K562 (cell line): ENCODE data around the gene RASAL3. TPM values are rescaled to one million over a fixed set of nuclear protein-coding genes. Genes with fewer than 3 reads are reported as not detected.

ENCODE experiments used
- ATAC-seq: fragments of 200-7000 bp; cut with Tn5 transposase; 3 replicates; pipeline ENCODE4 v1.9.1; 2020; ENCODE audit warnings: moderate library complexity
- BruUV-seq: library from RNA; stranded (reverse); fragments of 400-500 nt; replicated peaks from 2 replicates; lab custom pipeline; 2021; lab: Mats Ljungman, UMichigan
- CTCF ChIA-PET: fragments of 300-600 bp; formaldehyde crosslinking; extraction: SDS; loops from one replicate; lab custom pipeline; 2021; ENCODE audit warnings: low intra/inter-chr PET ratio; lab: Yijun Ruan, JAX
- POLR2A ChIA-PET: fragments of 300-600, 350-650 bp; sonication (Branson Sonifier 250); formaldehyde crosslinking; extraction: SDS; loops from one replicate; lab custom pipeline; 2021; ENCODE audit warnings: antibody characterized with exemption, inconsistent platforms; lab: Yijun Ruan, JAX
- DNase-seq, 4 experiments: peaks; one replicate each; pipeline versions ENCODE4 v3.0.0 to v3.0.0-alpha.2; 2011 to 2018; ENCODE audit warnings: low spot score in 3 of 4, mixed read lengths in 3 of 4; ENCODE audit errors: extremely low read depth in 1 of 4
- FAIRE-seq: peaks from 2 replicates; lab custom pipeline; 2011; peaks lifted over from hg19 to GRCh38; lab: Jason Lieb, UNC
- H2AFZ ChIP-seq: 2 replicates; pipeline ENCODE4 v1.6.0; 2011; ENCODE audit warnings: low read depth, low read length, control low read depth, inconsistent platforms
- H3K27ac ChIP-seq: fragments of 200-600 bp; 3 replicates; pipeline ENCODE4 v1.8.0; 2011; ENCODE audit warnings: low read depth, mild to moderate bottlenecking, control low read depth, inconsistent platforms, low read length, moderate library complexity, mixed read lengths; ENCODE audit errors: extremely low read depth
- H3K27me3 ChIP-seq, 2 experiments: fragments of 300-600 bp in 1 of 2; 2 replicates in 1 of 2; 3 replicates in 1 of 2; pipeline versions ENCODE4 v1.6.0 to v1.8.0; 2011; ENCODE audit warnings: inconsistent platforms in 2 of 2, low read length in 2 of 2, mild to moderate bottlenecking in 1 of 2, mixed read lengths in 1 of 2, moderate library complexity in 1 of 2; ENCODE audit not compliant: control insufficient read depth in 2 of 2, insufficient read depth in 2 of 2
- H3K36me3 ChIP-seq: fragments of 300-600 bp; 3 replicates; pipeline ENCODE4 v1.8.0; 2011; ENCODE audit warnings: mild to moderate bottlenecking, low read length, inconsistent platforms; ENCODE audit not compliant: control insufficient read depth, insufficient read depth
- H3K4me1 ChIP-seq, 2 experiments: fragments of 200-600 bp in 1 of 2; replicated peaks in 1 of 2; 2 replicates in 1 of 2; 3 replicates in 1 of 2; pipeline versions ENCODE4 v1.5.1 to v1.8.0; 2011; ENCODE audit warnings: inconsistent platforms in 2 of 2, low read length in 2 of 2, mild to moderate bottlenecking in 1 of 2, mixed read lengths in 1 of 2, moderate library complexity in 1 of 2; ENCODE audit not compliant: control insufficient read depth in 2 of 2, insufficient read depth in 2 of 2
- H3K4me2 ChIP-seq: 2 replicates; pipeline ENCODE4 v1.6.1; 2011; ENCODE audit warnings: low read length, control low read depth, inconsistent platforms, mixed read lengths; ENCODE audit not compliant: insufficient read depth
- H3K4me3 ChIP-seq: fragments of 200-600 bp; sonication (generic), shearing (Covaris generic); 2 replicates; pipeline ENCODE4 v1.5.1; 2016; ENCODE audit warnings: control low read depth, inconsistent platforms
- H3K79me2 ChIP-seq: fragments of 200-600 bp; 3 replicates; pipeline ENCODE4 v1.8.0; 2011; ENCODE audit warnings: low read length, inconsistent platforms; ENCODE audit not compliant: control insufficient read depth, insufficient read depth
- H3K9ac ChIP-seq, 2 experiments: 2 replicates each; pipeline versions ENCODE4 v1.6.0 to v1.6.1; 2011; ENCODE audit warnings: low read depth in 2 of 2, low read length in 2 of 2, control low read depth in 1 of 2, inconsistent platforms in 1 of 2, mild to moderate bottlenecking in 1 of 2, mixed read lengths in 1 of 2; ENCODE audit not compliant: insufficient read depth in 1 of 2
- H3K9me1 ChIP-seq: one replicate; pipeline ENCODE4 v1.6.0; 2011; ENCODE audit warnings: inconsistent platforms, mild to moderate bottlenecking, low read length, moderate library complexity; ENCODE audit not compliant: control insufficient read depth, insufficient read depth
- H3K9me3 ChIP-seq: replicated peaks from 2 replicates; pipeline ENCODE4 v1.5.1; 2011; ENCODE audit warnings: low read depth, low read length, inconsistent platforms; ENCODE audit not compliant: control insufficient read depth, insufficient read depth
- H4K20me1 ChIP-seq: replicated peaks from 2 replicates; pipeline ENCODE4 v1.6.1; 2011; ENCODE audit warnings: low read length, inconsistent platforms, mixed read lengths; ENCODE audit not compliant: control insufficient read depth, insufficient read depth
- BCLAF1 ChIP-seq, 2 experiments: fragments of 450-650 bp in 1 of 2; IDR thresholded peaks; 2 replicates each; pipeline ENCODE4 v1.6.1; 2011 to 2017; ENCODE audit warnings: low read depth in 2 of 2, antibody characterized with exemption in 1 of 2, borderline replicate concordance in 1 of 2, low read length in 1 of 2, mild to moderate bottlenecking in 1 of 2, mixed read lengths in 1 of 2; ENCODE audit not compliant: control insufficient read depth in 1 of 2
- CTCF ChIP-seq, 3 experiments: IDR thresholded peaks in 2 of 3; conservative IDR thresholded peaks in 1 of 3; 2 replicates each; pipeline ENCODE4 v1.5.1; 2011 to 2012; ENCODE audit warnings: low read length in 3 of 3, mild to moderate bottlenecking in 3 of 3, control low read depth in 2 of 3, improper control_type of control experiment in 1 of 3, inconsistent platforms in 1 of 3, low read depth in 1 of 3, mixed read lengths in 1 of 3, moderate library complexity in 1 of 3; ENCODE audit not compliant: insufficient read depth in 2 of 3
- LEF1 ChIP-seq: fragments of 450-650 bp; IDR thresholded peaks from 2 replicates; pipeline ENCODE4 v1.6.1; 2016; ENCODE audit warnings: mild to moderate bottlenecking
- MLLT1 ChIP-seq, 2 experiments: fragments of 450-650 bp; IDR thresholded peaks; 2 replicates each; pipeline ENCODE4 v1.6.1; 2016
- ZBTB17 ChIP-seq: fragments of 450-650 bp; formaldehyde crosslinking; IDR thresholded peaks from 2 replicates; pipeline ENCODE4 v1.4.0; 2020; ENCODE audit warnings: mild to moderate bottlenecking
- ZMIZ1 ChIP-seq, 2 experiments: fragments of 150-350 bp in 1 of 2; IDR thresholded peaks; 2 replicates each; pipeline ENCODE4 v1.6.1; 2012 to 2016; ENCODE audit warnings: low read depth in 2 of 2, low read length in 2 of 2, mild to moderate bottlenecking in 1 of 2, moderate library complexity in 1 of 2
- ZNF23 ChIP-seq: fragments of 250-450 bp; sonication (Bioruptor Pico); IDR thresholded peaks from 2 replicates; pipeline ENCODE4 v1.4.0; 2020; ENCODE audit warnings: mild to moderate bottlenecking
- WGBS: fragments of 100-300 bp; shearing (Covaris generic); methylation state at CpG from one replicate; pipeline ENCODE4 v1.1.6; 2016; ENCODE audit warnings: low coverage, mixed read lengths; ENCODE audit not compliant: insufficient coverage; ENCODE audit errors: missing lambda C conversion rate; 5-methylcytosine and 5-hydroxymethylcytosine counted together
- in situ Hi-C: fragments of 300-500 bp; cut with MboI; formaldehyde crosslinking; loops from 4 replicates; pipeline ENCODE4 v1.15.0; 2018; ENCODE audit warnings: inconsistent platforms, mixed read lengths
- intact Hi-C: fragments of 100-400 bp; cut with micrococcal nuclease; formaldehyde crosslinking; loops from 2 replicates; pipeline ENCODE4 v1.14.2; 2022
- polyA plus RNA-seq, 8 experiments: library from polyadenylated mRNA; depleted of rRNA in 4 of 8; stranded (reverse) in 5 of 8; unstranded in 3 of 8; fragments of >200 nt; fragmentation: Nextera tagmentation in 2 of 8; fragmentation: Illumina TruSeq in 1 of 8; extraction: Ambion mirVana in 2 of 8; extraction: Trizol in 1 of 8; gene quantifications; 2 replicates each; pipeline versions ENCODE4 v1.2.1 to v1.2.3, GENCODE V29; 2011 to 2014; ENCODE audit warnings: inconsistent platforms in 1 of 8, missing spikeins in 1 of 8
- total RNA-seq, 7 experiments: library from RNA; depleted of rRNA in 6 of 7; stranded (reverse); fragments of >200 nt in 6 of 7; fragmentation: Illumina TruSeq in 2 of 7; extraction: Trizol in 2 of 7; gene quantifications; 2 replicates each; pipeline versions ENCODE4 v1.2.1 to v1.2.3, GENCODE V29; 2011 to 2021; ENCODE audit warnings: low replicate concordance in 1 of 7

Gene RASAL3
- total and polyA plus RNA-seq, 9 of the 15 experiments (the other 6 are each of a cell fraction or from before 2014, with no cell fraction given) = 0.07 to 0.44 TPM; not detected in 7

- no peak for TF ChIP-seq BCLAF1 (IDR thresholded peaks at IDR 0.05; ENCODE audit: borderline replicate concordance in 1 of 2, control insufficient read depth in 1 of 2, low read depth in 2 of 2, low read length in 1 of 2)
Measured at GRCh38 chr19:15427350-15427700, 37.0 kb downstream of the RASAL3 start (continued).

- no peak overlapping the region for H2AFZ ChIP-seq
- no peak overlapping the region for H3K4me3 ChIP-seq
- H3K79me2 ChIP-seq = peaks cover 34% of the 10 kb centered on the region
- ATAC-seq (peak; percentile 19; the same call in 2 of the 3 replicates), FAIRE-seq (no peak), DNase-seq (peak in 1 of 4 experiments; percentile 21)
- H3K9me3 ChIP-seq = no peaks in the 10 kb centered on the region
- H3K36me3 ChIP-seq = peaks cover 87% of the 10 kb centered on the region
- no peaks in the 10 kb centered on the region for H3K27me3 ChIP-seq
- no peak overlapping the region for H3K4me2 ChIP-seq
- H3K27ac ChIP-seq = no peak overlapping the region
- in situ Hi-C loops (no loop called here), intact Hi-C loops (no loop called here)
- ChIA-PET CTCF (no interaction called here), POLR2A (interaction anchor here (0.8 to 1.1 kb wide), 3 partner anchors 8 to 25 kb away, joined by 3 read pairs; partner anchors contain the start of gene AKAP8L)
- no peaks in the 10 kb centered on the region for H4K20me1 ChIP-seq
- peaks cover 8 to 40% of the 10 kb centered on the region in 2 experiments; a peak in 4 of 5 replicates for H3K4me1 ChIP-seq
- no TSS peak for BruUV-seq
- WGBS = 86% methylated on average over 15 of the region's 16 CpGs
- H3K9me1 ChIP-seq = peaks cover 5% of the 10 kb centered on the region
- no peak overlapping the region; a peak in 1 of 4 replicates for H3K9ac ChIP-seq
- TF ChIP-seq MLLT1 (IDR thresholded peaks at IDR 0.05) = peak in 1 of 2 experiments; percentile 99; a peak in 2 of 4 replicates
- TF ChIP-seq ZNF23 (CRISPR knock-in tag) = peak; percentile 97
- TF ChIP-seq ZBTB17 (CRISPR knock-in tag) = peak; percentile 96
- peak in 1 of 2 experiments; percentile 85; a peak in 2 of 4 replicates for TF ChIP-seq ZMIZ1 (IDR thresholded peaks at IDR 0.05; ENCODE audit: low read depth in 2 of 2, low read length in 2 of 2)
- TF ChIP-seq CTCF (IDR thresholded peaks at IDR 0.05 in 2 of 3, conservative IDR thresholded peaks at IDR 0.05 in 1 of 3; ENCODE audit: insufficient read depth in 2 of 3, low read depth in 1 of 3, low read length in 3 of 3) = no peak
- no peak for TF ChIP-seq LEF1
Measured at GRCh38 chr19:15426485-15427349, 37.6 kb downstream of the RASAL3 start.
